Tibial nerve (tissue), 4 donors: Measurements from ENCODE around the gene AKNA.

Experiments
- EP300 ChIP-seq, 2 donors: sonication (generic); formaldehyde crosslinking; IDR thresholded peaks; one replicate each; pipeline ENCODE4 v1.6.1; 2017; ENCODE audit warnings: antibody characterized with exemption in 2 of 2, mild to moderate bottlenecking in 1 of 2
- POLR2A ChIP-seq, 2 donors: fragments of 450-650 bp; IDR thresholded peaks; one replicate each; pipeline ENCODE4 v1.6.1; 2017; ENCODE audit warnings: antibody characterized with exemption in 2 of 2, mild to moderate bottlenecking in 2 of 2, moderate library complexity in 2 of 2
- TF ChIP-seq, protein P1 (sequence below), 5 experiments: fragments of 200-600 bp in 3 of 5; fragments of 450-650 bp in 2 of 5; sonication (generic) in 3 of 5; IDR thresholded peaks; one replicate each; pipeline ENCODE4 v1.5.1; 2016 to 2019; ENCODE audit warnings: antibody characterized with exemption in 5 of 5, mild to moderate bottlenecking in 3 of 5, moderate library complexity in 2 of 5

DNA sequence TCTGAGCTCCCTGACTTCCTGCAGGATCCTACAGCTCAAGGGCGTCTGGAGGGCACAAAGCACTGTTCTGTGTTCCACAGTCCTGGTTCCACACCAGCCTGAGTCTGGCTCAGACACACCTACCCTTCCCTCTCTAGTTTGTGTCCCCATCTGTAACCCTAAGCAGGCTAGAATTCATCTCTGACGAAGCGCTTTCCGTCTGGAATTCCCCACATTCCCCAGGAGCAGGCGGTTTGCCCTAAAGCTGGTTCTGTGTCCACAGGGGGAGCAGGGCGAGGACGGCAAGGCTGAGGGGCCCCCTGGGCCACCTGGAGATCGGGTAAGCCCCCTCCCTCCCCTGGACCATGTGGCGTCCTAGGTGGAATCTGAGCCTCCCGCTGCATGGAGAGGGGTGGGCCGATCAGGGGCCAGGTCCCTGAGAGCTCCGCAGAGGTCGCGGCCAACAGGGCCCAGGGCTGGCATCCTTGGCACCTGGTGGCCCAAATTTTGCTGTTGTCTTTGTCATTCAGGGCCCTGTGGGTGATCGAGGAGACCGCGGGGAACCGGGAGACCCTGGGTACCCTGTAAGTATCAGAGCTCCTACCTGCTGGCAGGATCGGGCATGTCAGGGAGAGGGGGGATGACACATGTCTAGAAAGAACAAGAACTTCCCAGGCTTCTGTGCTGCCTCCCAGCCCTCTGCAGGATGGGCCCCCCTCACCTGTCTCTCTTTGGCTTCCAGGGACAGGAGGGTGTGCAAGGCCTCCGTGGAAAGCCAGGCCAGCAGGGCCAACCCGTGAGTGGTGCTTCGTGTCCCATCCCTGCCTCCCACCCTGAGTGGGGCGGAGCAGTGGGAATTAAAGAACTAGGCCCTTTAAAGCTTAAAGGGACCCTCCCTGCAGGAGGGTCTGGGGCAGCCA, 99.3 kb downstream of the AKNA start:
- TF ChIP-seq, protein P1, sequence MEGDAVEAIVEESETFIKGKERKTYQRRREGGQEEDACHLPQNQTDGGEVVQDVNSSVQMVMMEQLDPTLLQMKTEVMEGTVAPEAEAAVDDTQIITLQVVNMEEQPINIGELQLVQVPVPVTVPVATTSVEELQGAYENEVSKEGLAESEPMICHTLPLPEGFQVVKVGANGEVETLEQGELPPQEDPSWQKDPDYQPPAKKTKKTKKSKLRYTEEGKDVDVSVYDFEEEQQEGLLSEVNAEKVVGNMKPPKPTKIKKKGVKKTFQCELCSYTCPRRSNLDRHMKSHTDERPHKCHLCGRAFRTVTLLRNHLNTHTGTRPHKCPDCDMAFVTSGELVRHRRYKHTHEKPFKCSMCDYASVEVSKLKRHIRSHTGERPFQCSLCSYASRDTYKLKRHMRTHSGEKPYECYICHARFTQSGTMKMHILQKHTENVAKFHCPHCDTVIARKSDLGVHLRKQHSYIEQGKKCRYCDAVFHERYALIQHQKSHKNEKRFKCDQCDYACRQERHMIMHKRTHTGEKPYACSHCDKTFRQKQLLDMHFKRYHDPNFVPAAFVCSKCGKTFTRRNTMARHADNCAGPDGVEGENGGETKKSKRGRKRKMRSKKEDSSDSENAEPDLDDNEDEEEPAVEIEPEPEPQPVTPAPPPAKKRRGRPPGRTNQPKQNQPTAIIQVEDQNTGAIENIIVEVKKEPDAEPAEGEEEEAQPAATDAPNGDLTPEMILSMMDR (IDR thresholded peaks at IDR 0.05) = no peak
- TF ChIP-seq POLR2A (IDR thresholded peaks at IDR 0.05) (no peak), EP300 (IDR thresholded peaks at IDR 0.05) (no peak)
